Measurements from ENCODE around the gene WWOX.

- TF ChIP-seq POLR2A (IDR thresholded peaks at IDR 0.05; ENCODE audit: low read length) = no peak
- TF ChIP-seq GATA1 (IDR thresholded peaks at IDR 0.05; ENCODE audit: low read depth, low read length) = no peak
Measured at GRCh38 chr16:78323315-78323714, 223.9 kb downstream of the WWOX start.
